Kidney epithelial cell (primary cell): ENCODE results near the gene ASCL5. TPM values are rescaled to one million over a fixed set of nuclear protein-coding genes. Genes with fewer than 3 reads are reported as not detected.

Source experiments
- DNase-seq: peaks from one replicate; pipeline ENCODE4 v3.0.0-alpha.2; 2010; ENCODE audit warnings: low read depth
- H3K27me3 ChIP-seq: 2 replicates; pipeline ENCODE4 v1.6.0; 2011; ENCODE audit warnings: low read length; ENCODE audit not compliant: control insufficient read depth, insufficient read depth
- H3K36me3 ChIP-seq: 2 replicates; pipeline ENCODE4 v1.5.1; 2011; ENCODE audit warnings: low read length; ENCODE audit not compliant: control insufficient read depth, insufficient read depth
- H3K4me3 ChIP-seq: 2 replicates; pipeline ENCODE4 v1.5.1; 2011; ENCODE audit warnings: low read depth, mild to moderate bottlenecking, control low read depth, low read length
- total RNA-seq: library from RNA; depleted of rRNA; stranded (reverse); fragments of >200 nt; gene quantifications from 2 replicates; pipeline ENCODE4 v1.2.3, GENCODE V29; 2015
- TF ChIP-seq, protein P1 (sequence below): IDR thresholded peaks from 2 replicates; pipeline ENCODE4 v1.5.1; 2011; ENCODE audit warnings: mild to moderate bottlenecking, moderate library complexity, low read length, control low read depth, inconsistent platforms; ENCODE audit not compliant: insufficient read depth, poor library complexity, severe bottlenecking

The ASCL5 gene
- total RNA-seq, 1 donor from 2014 or later, result not detected

- DNase-seq, result no peak
- Histone ChIP-seq H3K36me3 (no peaks in the 10 kb centered on the region), H3K4me3 (no peak overlapping the region), H3K27me3 (peaks cover 17% of the 10 kb centered on the region)
- TF ChIP-seq, protein P1, sequence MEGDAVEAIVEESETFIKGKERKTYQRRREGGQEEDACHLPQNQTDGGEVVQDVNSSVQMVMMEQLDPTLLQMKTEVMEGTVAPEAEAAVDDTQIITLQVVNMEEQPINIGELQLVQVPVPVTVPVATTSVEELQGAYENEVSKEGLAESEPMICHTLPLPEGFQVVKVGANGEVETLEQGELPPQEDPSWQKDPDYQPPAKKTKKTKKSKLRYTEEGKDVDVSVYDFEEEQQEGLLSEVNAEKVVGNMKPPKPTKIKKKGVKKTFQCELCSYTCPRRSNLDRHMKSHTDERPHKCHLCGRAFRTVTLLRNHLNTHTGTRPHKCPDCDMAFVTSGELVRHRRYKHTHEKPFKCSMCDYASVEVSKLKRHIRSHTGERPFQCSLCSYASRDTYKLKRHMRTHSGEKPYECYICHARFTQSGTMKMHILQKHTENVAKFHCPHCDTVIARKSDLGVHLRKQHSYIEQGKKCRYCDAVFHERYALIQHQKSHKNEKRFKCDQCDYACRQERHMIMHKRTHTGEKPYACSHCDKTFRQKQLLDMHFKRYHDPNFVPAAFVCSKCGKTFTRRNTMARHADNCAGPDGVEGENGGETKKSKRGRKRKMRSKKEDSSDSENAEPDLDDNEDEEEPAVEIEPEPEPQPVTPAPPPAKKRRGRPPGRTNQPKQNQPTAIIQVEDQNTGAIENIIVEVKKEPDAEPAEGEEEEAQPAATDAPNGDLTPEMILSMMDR, result no peak
Measured at GRCh38 chr1:201126463-201126831, 537 bp downstream of the ASCL5 start.

GRCh38 chr1:201125800-201126199 lies 1.2 kb downstream of the ASCL5 start:
- Histone ChIP-seq H3K27me3 (peaks cover 19% of the 10 kb centered on the region), H3K36me3 (no peaks in the 10 kb centered on the region), H3K4me3 (no peak overlapping the region)
- no peak for DNase-seq
- TF ChIP-seq, protein P1, result no peak

GRCh38 chr1:201125019-201125418 lies 2.0 kb downstream of the ASCL5 start:
- Histone ChIP-seq H3K4me3 (no peak overlapping the region), H3K36me3 (no peaks in the 10 kb centered on the region), H3K27me3 (peaks cover 24% of the 10 kb centered on the region)
- no peak for DNase-seq
- TF ChIP-seq, protein P1, result no peak

DNA sequence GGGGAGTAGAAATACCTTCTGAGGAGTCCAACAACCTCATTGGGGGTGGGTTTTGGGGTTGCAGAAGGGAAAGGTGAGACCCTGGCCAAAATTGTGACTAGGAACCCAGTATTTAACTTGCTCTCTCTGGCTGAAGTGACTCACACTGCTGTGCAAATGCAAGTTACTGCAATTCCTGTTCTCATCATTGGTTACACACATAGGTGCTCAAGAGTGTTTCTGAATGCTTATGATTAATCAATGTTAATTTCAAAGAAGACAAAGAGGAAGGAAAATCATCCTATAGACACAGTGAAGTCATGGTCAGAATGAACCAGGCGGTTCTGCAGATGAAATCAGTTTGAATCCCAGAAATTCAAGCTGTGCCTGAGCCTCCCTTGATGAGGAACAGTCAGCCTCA lies 3.1 kb downstream of the ASCL5 start:
- DNase-seq, result no peak
- no peak overlapping the region for H3K4me3 ChIP-seq
- H3K36me3 ChIP-seq, result no peaks in the 10 kb centered on the region
- TF ChIP-seq, protein P1, result no peak
- peaks cover 29% of the 10 kb centered on the region for H3K27me3 ChIP-seq

- Histone ChIP-seq H3K27me3 (peaks cover 29% of the 10 kb centered on the region), H3K36me3 (no peaks in the 10 kb centered on the region), H3K4me3 (no peak overlapping the region)
- TF ChIP-seq, protein P1, result no peak
- no peak for DNase-seq
Measured at GRCh38 chr1:201122321-201122957, 4.5 kb downstream of the ASCL5 start.
